ENCODE results near the gene SPOCK2. TPM values are rescaled to one million over a fixed set of nuclear protein-coding genes. Genes with fewer than 3 reads are reported as not detected.

SPOCK2 gene
- polyA plus RNA-seq, 1 donor (not counting 4 experiments of a cell fraction or from before 2014, with no cell fraction given), result 0.14 TPM

- H3K36me3 ChIP-seq (ENCODE audit: control insufficient read depth in 2 of 2, extremely low read depth in 1 of 2, insufficient read depth in 2 of 2, low read length in 2 of 2), result no peaks in the 10 kb centered on the region
- no peaks in the 10 kb centered on the region for H4K20me1 ChIP-seq (ENCODE audit: control insufficient read depth, extremely low read depth, insufficient read depth, low read length)
- no peaks in the 10 kb centered on the region for H3K9me3 ChIP-seq (ENCODE audit: control insufficient read depth, low read depth, low read length)
- H3K4me2 ChIP-seq (ENCODE audit: control insufficient read depth, extremely low read depth, insufficient read depth, low read depth, low read length), result no peak overlapping the region
- H3K4me3 ChIP-seq (ENCODE audit: control insufficient read depth in 2 of 3, extremely low read depth in 1 of 3, insufficient read depth in 2 of 3, low read depth in 1 of 3, low read length in 3 of 3), result no peak overlapping the region
- no peak overlapping the region for H3K27ac ChIP-seq (ENCODE audit: control insufficient read depth, insufficient read depth, low read length)
- no peaks in the 10 kb centered on the region for H3K9me1 ChIP-seq (ENCODE audit: control insufficient read depth, extremely low read depth, insufficient read depth, low read length)
- dilution Hi-C loops (cut with MboI; ENCODE audit: extremely low pct_ligation_motif_present, low sequenced_read_pairs), result no loop called here
- FAIRE-seq (no peak), DNase-seq (ENCODE audit: low read depth, low spot score) (no peak)
- TF ChIP-seq EZH2 (IDR thresholded peaks at IDR 0.05; ENCODE audit: low read length) (no peak), CTCF (optimal IDR thresholded peaks at IDR 0.05 in 1 of 3, IDR thresholded peaks at IDR 0.05 in 1 of 3, conservative IDR thresholded peaks at IDR 0.05 in 1 of 3; ENCODE audit: extremely low read depth in 1 of 3, insufficient read depth in 2 of 3, low read length in 3 of 3) (no peak)
- no peaks in the 10 kb centered on the region for H3K4me1 ChIP-seq (ENCODE audit: control insufficient read depth, extremely low read depth, insufficient read depth, low read length)
- no peaks in the 10 kb centered on the region for H3K27me3 ChIP-seq (ENCODE audit: control insufficient read depth, extremely low read depth, insufficient read depth, low read length)
- no peak overlapping the region for H3K9ac ChIP-seq (ENCODE audit: control insufficient read depth, extremely low read depth, insufficient read depth, low read length)
- no peak overlapping the region for H2AFZ ChIP-seq (ENCODE audit: control insufficient read depth, low read length)
- no peaks in the 10 kb centered on the region for H3K79me2 ChIP-seq (ENCODE audit: control insufficient read depth, insufficient read depth, low read length)
Measured at GRCh38 chr10:72022228-72022627, 66.1 kb downstream of the SPOCK2 start.

- H3K4me1 ChIP-seq (ENCODE audit: control insufficient read depth, extremely low read depth, insufficient read depth, low read length), result no peaks in the 10 kb centered on the region
- H3K36me3 ChIP-seq (ENCODE audit: control insufficient read depth in 2 of 2, extremely low read depth in 1 of 2, insufficient read depth in 2 of 2, low read length in 2 of 2), result no peaks in the 10 kb centered on the region
- H4K20me1 ChIP-seq (ENCODE audit: control insufficient read depth, extremely low read depth, insufficient read depth, low read length), result no peaks in the 10 kb centered on the region
- no peak overlapping the region for H3K4me3 ChIP-seq (ENCODE audit: control insufficient read depth in 2 of 3, extremely low read depth in 1 of 3, insufficient read depth in 2 of 3, low read depth in 1 of 3, low read length in 3 of 3)
- no peak overlapping the region for H3K9ac ChIP-seq (ENCODE audit: control insufficient read depth, extremely low read depth, insufficient read depth, low read length)
- no peak overlapping the region for H3K27ac ChIP-seq (ENCODE audit: control insufficient read depth, insufficient read depth, low read length)
- no peaks in the 10 kb centered on the region for H3K9me3 ChIP-seq (ENCODE audit: control insufficient read depth, low read depth, low read length)
- dilution Hi-C loops (cut with MboI; ENCODE audit: extremely low pct_ligation_motif_present, low sequenced_read_pairs), result no loop called here
- FAIRE-seq, result no peak
- H3K79me2 ChIP-seq (ENCODE audit: control insufficient read depth, insufficient read depth, low read length), result no peaks in the 10 kb centered on the region
- H2AFZ ChIP-seq (ENCODE audit: control insufficient read depth, low read length), result no peak overlapping the region
- no peak overlapping the region for H3K4me2 ChIP-seq (ENCODE audit: control insufficient read depth, extremely low read depth, insufficient read depth, low read depth, low read length)
- no peaks in the 10 kb centered on the region for H3K27me3 ChIP-seq (ENCODE audit: control insufficient read depth, extremely low read depth, insufficient read depth, low read length)
- TF ChIP-seq CTCF (optimal IDR thresholded peaks at IDR 0.05 in 1 of 3, IDR thresholded peaks at IDR 0.05 in 1 of 3, conservative IDR thresholded peaks at IDR 0.05 in 1 of 3; ENCODE audit: extremely low read depth in 1 of 3, insufficient read depth in 2 of 3, low read length in 3 of 3) (no peak), EZH2 (IDR thresholded peaks at IDR 0.05; ENCODE audit: low read length) (no peak)
- no peak for DNase-seq (ENCODE audit: low read depth, low spot score)
- H3K9me1 ChIP-seq (ENCODE audit: control insufficient read depth, extremely low read depth, insufficient read depth, low read length), result no peaks in the 10 kb centered on the region
Measured at GRCh38 chr10:72020914-72021809, 67.2 kb downstream of the SPOCK2 start.
